HFF-Myc (cell line): ENCODE measurements around the gene CORO2B.

Source experiments
- DNase-seq: peaks from one replicate; pipeline ENCODE4 v3.0.0-alpha.2; 2011; ENCODE audit warnings: low read depth; ENCODE audit errors: extremely low read depth
- H3K4me3 ChIP-seq: replicated peaks from 2 replicates; pipeline ENCODE4 v1.5.1; 2011; ENCODE audit warnings: low read depth, mild to moderate bottlenecking, control low read depth, low read length
- TF ChIP-seq, protein P1 (sequence below): IDR thresholded peaks from 2 replicates; pipeline ENCODE4 v1.5.1; 2012; ENCODE audit warnings: mild to moderate bottlenecking, low read depth, low read length, control low read depth; ENCODE audit errors: missing control alignments

CORO2B gene

DNA sequence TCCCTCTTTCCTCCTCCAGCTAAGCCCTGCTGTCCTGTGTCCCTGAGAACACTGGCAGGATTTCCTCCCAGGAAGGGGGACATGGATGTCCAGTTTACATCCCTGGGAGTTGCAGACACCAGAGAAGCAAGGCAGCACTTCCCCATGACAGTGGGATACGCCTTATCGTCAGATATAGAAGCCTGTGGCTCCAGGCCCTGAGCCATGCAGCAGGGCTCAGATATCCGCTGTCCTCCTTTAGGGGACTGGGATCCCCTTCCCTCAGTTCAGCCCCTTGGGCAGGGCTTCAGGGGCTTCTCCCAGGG is 16.4 kb downstream of the CORO2B start:
- TF ChIP-seq, protein P1, sequence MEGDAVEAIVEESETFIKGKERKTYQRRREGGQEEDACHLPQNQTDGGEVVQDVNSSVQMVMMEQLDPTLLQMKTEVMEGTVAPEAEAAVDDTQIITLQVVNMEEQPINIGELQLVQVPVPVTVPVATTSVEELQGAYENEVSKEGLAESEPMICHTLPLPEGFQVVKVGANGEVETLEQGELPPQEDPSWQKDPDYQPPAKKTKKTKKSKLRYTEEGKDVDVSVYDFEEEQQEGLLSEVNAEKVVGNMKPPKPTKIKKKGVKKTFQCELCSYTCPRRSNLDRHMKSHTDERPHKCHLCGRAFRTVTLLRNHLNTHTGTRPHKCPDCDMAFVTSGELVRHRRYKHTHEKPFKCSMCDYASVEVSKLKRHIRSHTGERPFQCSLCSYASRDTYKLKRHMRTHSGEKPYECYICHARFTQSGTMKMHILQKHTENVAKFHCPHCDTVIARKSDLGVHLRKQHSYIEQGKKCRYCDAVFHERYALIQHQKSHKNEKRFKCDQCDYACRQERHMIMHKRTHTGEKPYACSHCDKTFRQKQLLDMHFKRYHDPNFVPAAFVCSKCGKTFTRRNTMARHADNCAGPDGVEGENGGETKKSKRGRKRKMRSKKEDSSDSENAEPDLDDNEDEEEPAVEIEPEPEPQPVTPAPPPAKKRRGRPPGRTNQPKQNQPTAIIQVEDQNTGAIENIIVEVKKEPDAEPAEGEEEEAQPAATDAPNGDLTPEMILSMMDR = no peak
- H3K4me3 ChIP-seq = no peak overlapping the region
- no peak for DNase-seq

DNA sequence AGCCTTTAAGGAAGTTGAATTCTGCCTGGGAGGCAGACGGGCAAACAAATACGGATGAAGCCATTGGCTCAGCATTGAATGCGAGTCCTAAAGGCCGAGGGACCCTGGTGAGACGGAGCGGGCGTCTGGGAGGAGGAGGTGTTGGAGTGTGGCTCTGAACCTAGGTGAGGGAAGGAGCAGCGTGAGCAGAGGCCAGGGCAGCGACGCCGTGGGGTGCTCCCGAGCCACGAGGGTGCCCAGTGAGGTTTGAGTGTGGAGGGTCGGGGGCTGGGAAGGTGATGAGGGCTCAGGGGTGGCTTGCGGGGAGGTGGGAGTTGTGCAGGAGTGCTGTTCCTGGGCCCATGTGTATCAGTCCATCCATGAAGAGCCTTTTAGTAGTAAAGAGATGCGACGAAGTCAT is 17.0 kb downstream of the CORO2B start:
- TF ChIP-seq, protein P1 = no peak
- H3K4me3 ChIP-seq = no peak overlapping the region
- no peak for DNase-seq

DNA sequence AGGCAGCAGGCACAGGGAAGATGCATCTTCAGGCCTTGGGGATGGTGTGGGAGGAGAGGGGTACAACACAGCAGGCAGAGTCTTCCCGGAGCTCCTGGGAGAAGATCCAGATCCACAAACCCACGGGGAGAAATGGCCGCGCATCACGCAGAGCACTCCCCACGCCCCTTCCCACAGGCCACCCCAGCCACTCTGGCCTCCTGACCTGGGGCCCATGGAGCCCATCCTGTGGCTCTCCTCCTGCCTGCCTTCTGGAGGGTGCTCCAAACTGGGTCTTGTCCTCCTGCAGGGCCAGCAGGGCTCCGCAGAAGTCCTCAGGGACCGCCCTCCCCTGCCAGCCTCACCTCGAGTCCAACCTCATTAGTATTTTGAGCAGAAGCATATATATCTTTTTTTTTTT is 17.9 kb downstream of the CORO2B start:
- H3K4me3 ChIP-seq = no peak overlapping the region
- no peak for DNase-seq
- TF ChIP-seq, protein P1 = no peak

DNA sequence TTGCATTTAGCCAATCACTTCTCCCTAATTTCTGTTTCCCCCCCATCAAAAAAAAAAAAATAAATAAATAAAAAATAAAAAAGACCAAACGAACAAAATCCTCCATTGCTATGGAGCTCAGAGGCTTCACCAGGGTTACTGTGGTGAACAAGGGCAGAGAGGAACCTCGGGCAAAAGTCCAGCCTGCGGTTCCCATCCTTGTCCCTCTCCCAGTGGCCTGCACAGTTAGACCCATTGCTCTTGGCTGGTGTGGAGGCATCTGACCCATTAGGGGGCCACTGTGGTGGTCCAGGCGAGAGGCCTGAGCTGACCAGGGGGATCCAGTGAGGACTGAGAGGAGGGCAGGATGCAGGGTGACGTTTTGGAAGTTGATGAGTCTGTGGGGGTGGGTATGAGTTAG is 18.8 kb downstream of the CORO2B start:
- TF ChIP-seq, protein P1 = no peak
- H3K4me3 ChIP-seq = no peak overlapping the region
- DNase-seq = no peak

DNA sequence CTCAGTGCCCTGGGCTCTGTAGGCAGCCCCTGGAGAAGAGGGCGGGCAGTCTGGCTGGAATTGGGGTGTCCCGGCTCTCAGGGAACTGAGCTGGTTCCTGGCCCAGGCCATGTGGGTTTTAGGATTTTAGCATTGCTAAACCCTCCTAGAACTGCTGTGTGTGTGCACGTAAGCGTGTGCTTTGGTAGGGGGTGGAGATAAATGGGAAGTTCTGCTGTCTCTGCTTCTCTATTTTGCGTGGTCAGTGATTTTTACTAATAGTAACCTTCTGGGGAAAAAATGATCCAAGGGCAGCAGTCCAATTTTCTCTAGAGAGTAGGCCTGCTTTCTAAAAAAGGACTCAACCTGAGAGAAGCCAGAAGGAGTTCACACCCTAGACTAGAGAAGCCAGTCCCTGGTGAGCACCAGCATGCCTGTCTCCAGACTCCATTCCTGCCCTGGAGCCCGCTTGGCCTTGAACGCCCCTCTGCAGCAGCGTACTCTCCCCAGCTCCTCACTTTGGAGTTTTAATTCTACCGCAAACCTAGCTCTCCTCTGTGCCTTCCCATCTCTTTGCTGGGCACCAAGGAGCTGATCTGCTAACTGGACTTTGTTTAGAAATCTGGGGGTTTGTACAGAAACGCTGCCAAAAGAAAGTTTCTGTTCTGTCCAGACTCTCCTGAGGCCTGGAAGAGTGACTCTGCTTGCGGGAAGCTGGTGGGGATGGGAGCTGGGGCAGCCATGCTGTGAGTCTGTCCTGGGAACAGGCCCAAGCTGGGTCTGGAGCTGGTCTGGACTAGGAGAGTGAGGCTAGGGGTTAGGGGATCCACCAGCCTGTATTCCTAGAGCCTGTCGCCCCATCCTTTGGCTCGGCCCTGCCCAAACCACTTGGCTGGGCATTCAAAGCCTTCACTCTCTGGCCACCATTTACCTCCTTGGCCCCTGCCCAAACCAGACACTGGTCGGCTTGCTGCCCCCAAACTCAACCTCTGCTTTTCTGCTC is 19.7 kb downstream of the CORO2B start:
- H3K4me3 ChIP-seq = no peak overlapping the region
- no peak for DNase-seq
- TF ChIP-seq, protein P1 = no peak

DNA sequence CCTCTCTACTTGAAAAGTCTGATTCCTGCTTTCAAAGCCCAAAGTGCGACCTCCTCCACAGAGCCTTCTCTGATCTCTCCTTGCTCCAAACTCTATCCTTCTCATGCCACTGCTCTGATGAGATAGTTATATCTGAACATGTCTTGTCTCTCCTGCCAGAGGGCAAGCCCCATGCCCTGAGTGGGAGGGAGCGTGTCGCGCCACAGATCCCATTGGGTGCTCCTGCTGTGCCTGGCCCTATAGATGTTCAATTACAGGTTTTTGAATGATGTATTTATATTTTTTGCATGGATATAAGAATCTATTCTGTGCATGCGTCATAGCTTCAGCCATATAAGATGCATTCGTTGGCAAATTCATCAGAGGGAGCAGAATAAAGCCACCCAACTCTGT is 20.4 kb downstream of the CORO2B start:
- TF ChIP-seq, protein P1 = no peak
- no peak for DNase-seq
- H3K4me3 ChIP-seq = no peak overlapping the region
